ENCODE results near the gene ARHGAP32. TPM values are rescaled to one million over a fixed set of nuclear protein-coding genes. Genes with fewer than 3 reads are reported as not detected.

The ARHGAP32 gene
- total RNA-seq, 2 experiments from 2014 or later: 2.5 to 3.4 TPM

DNA sequence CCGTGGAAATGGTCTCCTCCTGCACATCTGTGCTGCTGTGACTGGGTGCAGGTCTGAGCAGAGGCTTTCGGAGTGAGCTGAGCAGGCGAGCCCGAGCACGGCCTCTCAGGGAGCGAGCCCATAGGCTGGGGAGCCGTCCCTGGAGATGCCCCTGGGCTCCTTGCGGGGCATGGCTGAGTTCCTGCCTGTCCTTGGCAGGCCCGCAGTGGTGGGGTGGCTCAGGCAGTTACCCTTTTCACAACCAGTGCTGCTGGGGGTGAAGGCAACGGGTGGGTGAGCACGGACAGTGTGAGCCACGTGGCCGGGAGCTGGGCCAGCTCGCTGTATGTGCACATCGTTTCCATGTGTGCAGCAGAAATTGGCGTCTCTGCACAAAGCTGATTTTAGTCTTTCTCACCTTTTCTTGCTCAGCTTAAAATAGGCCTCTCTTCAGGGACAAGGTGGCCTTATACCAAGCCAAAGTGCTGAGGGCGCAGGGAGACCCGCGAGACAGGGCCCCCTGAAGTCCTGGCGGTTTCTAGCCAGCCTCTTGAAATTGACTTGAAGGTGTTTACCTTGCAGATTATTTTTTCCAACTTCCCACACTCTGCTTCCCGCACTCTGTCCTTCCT, 249.2 kb downstream of the ARHGAP32 start, which contains the start of gene TP53AIP1:
TSS of gene TP53AIP1 (minus strand) at position 55 of the 611 bp plus-strand sequence. CDS start 5,053 bp downstream, outside the sequence.
- ATAC-seq (ENCODE audit: low read depth) (no peak), DNase-seq (no peak)
- Mint-ChIP-seq H3K36me3 (no peaks in the 10 kb centered on the region), H3K4me3 (no peak within 1 kb of the TSS), H3K9me3 (no peaks in the 10 kb centered on the region), H3K27ac (no peak within 1 kb of the TSS), H3K27me3 (peaks cover 12% of the 10 kb centered on the region), H3K4me1 (no peaks in the 10 kb centered on the region)
- POLR2A ChIA-PET: no interaction called here

- H3K4me1 Mint-ChIP-seq: no peaks in the 10 kb centered on the region
- peaks cover 12% of the 10 kb centered on the region for H3K27me3 Mint-ChIP-seq
- no peaks in the 10 kb centered on the region for H3K36me3 Mint-ChIP-seq
- no peaks in the 10 kb centered on the region for H3K9me3 Mint-ChIP-seq
- POLR2A ChIA-PET: no interaction called here
- no peak for ATAC-seq (ENCODE audit: low read depth)
- DNase-seq: no peak
- H3K27ac Mint-ChIP-seq: no peak overlapping the region
- no peak overlapping the region for H3K4me3 Mint-ChIP-seq
Observed at GRCh38 chr11:128942272-128942612, 249.9 kb downstream of the ARHGAP32 start.

- H3K4me1 Mint-ChIP-seq: no peaks in the 10 kb centered on the region
- H3K27me3 Mint-ChIP-seq: peaks cover 12% of the 10 kb centered on the region
- H3K4me3 Mint-ChIP-seq: no peak overlapping the region
- POLR2A ChIA-PET: no interaction called here
- no peaks in the 10 kb centered on the region for H3K36me3 Mint-ChIP-seq
- no peak for DNase-seq
- no peak for ATAC-seq (ENCODE audit: low read depth)
- no peak overlapping the region for H3K27ac Mint-ChIP-seq
- no peaks in the 10 kb centered on the region for H3K9me3 Mint-ChIP-seq
Observed at GRCh38 chr11:128941573-128942271, 250.4 kb downstream of the ARHGAP32 start.

DNA sequence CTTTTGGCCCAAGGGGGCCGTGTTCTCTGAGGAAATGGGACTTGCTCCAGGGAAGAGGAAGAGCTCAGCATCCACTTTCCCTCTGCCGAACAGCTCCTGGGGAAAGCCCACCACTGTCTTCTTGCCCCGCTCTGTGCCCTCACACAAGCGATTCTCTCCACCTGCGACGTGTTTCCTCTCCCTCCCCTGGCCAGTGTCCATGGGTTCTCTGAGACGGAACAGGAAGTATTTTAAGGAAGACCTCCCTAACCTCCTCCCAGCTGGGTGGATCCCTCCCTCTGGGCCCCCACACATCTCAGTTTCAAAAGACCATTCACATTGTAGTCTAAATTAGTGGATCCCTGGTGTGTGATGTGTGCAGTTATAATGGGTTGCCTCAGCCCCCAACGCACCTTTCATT, 251.0 kb downstream of the ARHGAP32 start:
- Mint-ChIP-seq H3K4me1 (no peaks in the 10 kb centered on the region), H3K27me3 (peaks cover 12% of the 10 kb centered on the region), H3K27ac (no peak overlapping the region), H3K9me3 (no peaks in the 10 kb centered on the region), H3K36me3 (no peaks in the 10 kb centered on the region), H3K4me3 (no peak overlapping the region)
- ATAC-seq (ENCODE audit: low read depth) (no peak), DNase-seq (no peak)
- POLR2A ChIA-PET: no interaction called here

GRCh38 chr11:128940603-128941002, 251.5 kb downstream of the ARHGAP32 start:
- H3K9me3 Mint-ChIP-seq: no peaks in the 10 kb centered on the region
- POLR2A ChIA-PET: no interaction called here
- H3K4me3 Mint-ChIP-seq: no peak overlapping the region

GRCh38 chr11:128940156-128940555, 252.0 kb downstream of the ARHGAP32 start:
- no peaks in the 10 kb centered on the region for H3K36me3 Mint-ChIP-seq
- POLR2A ChIA-PET: no interaction called here
- no peak overlapping the region for H3K4me3 Mint-ChIP-seq
- H3K9me3 Mint-ChIP-seq: no peaks in the 10 kb centered on the region
- peaks cover 10% of the 10 kb centered on the region for H3K27me3 Mint-ChIP-seq
- ATAC-seq (ENCODE audit: low read depth) (no peak), DNase-seq (no peak)
- H3K27ac Mint-ChIP-seq: no peak overlapping the region
- no peaks in the 10 kb centered on the region for H3K4me1 Mint-ChIP-seq

More at GRCh38 chr11:128940603-128941002, 251.5 kb downstream of the ARHGAP32 start:
- ATAC-seq (ENCODE audit: low read depth): no peak
- H3K36me3 Mint-ChIP-seq: no peaks in the 10 kb centered on the region
- no peaks in the 10 kb centered on the region for H3K4me1 Mint-ChIP-seq
- no peak for DNase-seq
- H3K27me3 Mint-ChIP-seq: peaks cover 12% of the 10 kb centered on the region
- H3K27ac Mint-ChIP-seq: no peak overlapping the region

DNA sequence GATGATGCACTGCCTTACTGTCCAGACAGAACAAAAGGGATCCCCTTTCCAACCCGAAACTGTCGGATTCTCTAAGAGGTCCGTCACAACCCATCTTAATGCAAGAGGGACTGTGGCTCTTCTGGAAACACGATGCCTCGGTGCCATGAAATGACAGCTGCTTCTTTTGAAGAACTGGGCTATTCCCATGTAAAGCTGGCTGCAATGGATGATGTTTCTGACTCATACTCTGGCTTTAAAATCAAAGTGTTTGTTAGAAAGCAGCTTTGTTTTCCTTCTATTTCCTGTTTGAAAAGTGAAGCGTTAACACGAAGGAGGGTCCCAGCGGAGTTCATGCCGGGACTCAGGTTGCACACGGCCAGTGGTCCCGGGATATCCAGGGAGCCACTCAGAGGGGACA, 252.5 kb downstream of the ARHGAP32 start:
- no peak overlapping the region for H3K27ac Mint-ChIP-seq
- no peaks in the 10 kb centered on the region for H3K9me3 Mint-ChIP-seq
- H3K4me3 Mint-ChIP-seq: no peak overlapping the region
- H3K27me3 Mint-ChIP-seq: peaks cover 6% of the 10 kb centered on the region
- no peak for ATAC-seq (ENCODE audit: low read depth)
- no peaks in the 10 kb centered on the region for H3K36me3 Mint-ChIP-seq
- POLR2A ChIA-PET: no interaction called here
- no peaks in the 10 kb centered on the region for H3K4me1 Mint-ChIP-seq
- no peak for DNase-seq

DNA sequence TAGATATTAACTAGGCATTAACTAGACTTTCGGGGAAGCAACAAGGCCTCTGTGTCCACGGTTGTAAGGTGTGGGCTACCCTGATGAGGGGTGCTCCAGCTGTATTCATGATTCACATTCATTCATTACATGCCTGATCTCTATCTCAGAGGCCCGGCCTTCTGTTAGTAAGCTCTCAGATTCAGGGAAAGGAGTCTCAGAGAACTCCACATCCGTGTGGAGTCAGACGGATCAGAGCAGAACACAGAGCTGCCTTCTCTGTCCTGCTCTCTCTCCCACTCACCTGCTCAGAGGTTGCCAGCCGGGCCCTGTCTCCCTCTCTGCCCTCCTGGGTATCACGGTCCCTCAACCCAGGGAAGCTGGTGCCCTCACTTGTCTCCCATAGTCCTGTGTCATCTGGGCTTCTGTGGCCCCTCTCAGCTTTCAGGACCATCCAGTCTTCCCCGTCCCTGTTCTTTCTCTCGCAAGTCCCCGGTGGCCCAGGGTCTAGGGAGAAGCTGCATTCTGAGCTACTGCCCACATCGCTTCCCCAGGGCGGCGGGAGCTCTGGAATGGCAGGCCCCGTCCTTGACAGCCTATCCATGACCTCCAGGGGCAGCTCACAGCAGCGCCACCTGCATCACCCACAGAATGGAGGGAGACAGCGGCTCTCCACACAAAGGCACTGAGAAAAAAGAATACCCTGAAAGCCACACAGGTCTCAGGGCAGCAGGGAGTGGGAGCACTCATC, 253.8 kb downstream of the ARHGAP32 start:
- Mint-ChIP-seq H3K9me3 (no peaks in the 10 kb centered on the region), H3K4me1 (no peaks in the 10 kb centered on the region), H3K4me3 (no peak overlapping the region), H3K27ac (no peak overlapping the region), H3K36me3 (no peaks in the 10 kb centered on the region), H3K27me3 (no peaks in the 10 kb centered on the region)
- no peak for ATAC-seq (ENCODE audit: low read depth)
- no peak for DNase-seq
- POLR2A ChIA-PET: no interaction called here

- ATAC-seq (ENCODE audit: low read depth): no peak
- no peaks in the 10 kb centered on the region for H3K36me3 Mint-ChIP-seq
- H3K4me3 Mint-ChIP-seq: no peak overlapping the region
- H3K27me3 Mint-ChIP-seq: no peaks in the 10 kb centered on the region
- no peaks in the 10 kb centered on the region for H3K4me1 Mint-ChIP-seq
- H3K9me3 Mint-ChIP-seq: no peaks in the 10 kb centered on the region
- POLR2A ChIA-PET: no interaction called here
- no peak overlapping the region for H3K27ac Mint-ChIP-seq
- no peak for DNase-seq
Observed at GRCh38 chr11:128937480-128937879, 254.6 kb downstream of the ARHGAP32 start.

GRCh38 chr11:128936606-128937251, 255.4 kb downstream of the ARHGAP32 start:
- Mint-ChIP-seq H3K4me1 (no peaks in the 10 kb centered on the region), H3K9me3 (no peaks in the 10 kb centered on the region), H3K36me3 (no peaks in the 10 kb centered on the region), H3K27me3 (no peaks in the 10 kb centered on the region), H3K27ac (no peak overlapping the region), H3K4me3 (no peak overlapping the region)
- no peak for DNase-seq
- POLR2A ChIA-PET: no interaction called here
- ATAC-seq (ENCODE audit: low read depth): no peak

GRCh38 chr11:128934926-128935325, 257.2 kb downstream of the ARHGAP32 start:
- Mint-ChIP-seq H3K36me3 (no peaks in the 10 kb centered on the region), H3K4me1 (no peaks in the 10 kb centered on the region), H3K4me3 (no peak overlapping the region), H3K27me3 (no peaks in the 10 kb centered on the region), H3K27ac (no peak overlapping the region), H3K9me3 (no peaks in the 10 kb centered on the region)
- DNase-seq (no peak), ATAC-seq (ENCODE audit: low read depth) (no peak)
- POLR2A ChIA-PET: no interaction called here

GRCh38 chr11:128934351-128934750, 257.8 kb downstream of the ARHGAP32 start:
- Mint-ChIP-seq H3K4me1 (no peaks in the 10 kb centered on the region), H3K9me3 (no peaks in the 10 kb centered on the region), H3K27me3 (no peaks in the 10 kb centered on the region), H3K36me3 (no peaks in the 10 kb centered on the region), H3K4me3 (no peak overlapping the region), H3K27ac (no peak overlapping the region)
- ATAC-seq (ENCODE audit: low read depth) (no peak), DNase-seq (no peak)
- POLR2A ChIA-PET: no interaction called here

GRCh38 chr11:128933481-128934178, 258.5 kb downstream of the ARHGAP32 start:
- H3K4me3 Mint-ChIP-seq: no peak overlapping the region
- no peaks in the 10 kb centered on the region for H3K27me3 Mint-ChIP-seq
- DNase-seq: no peak
- H3K27ac Mint-ChIP-seq: no peak overlapping the region
- no peaks in the 10 kb centered on the region for H3K36me3 Mint-ChIP-seq
- POLR2A ChIA-PET: no interaction called here
- ATAC-seq (ENCODE audit: low read depth): no peak
- peaks cover under 1% of the 10 kb centered on the region for H3K4me1 Mint-ChIP-seq
- H3K9me3 Mint-ChIP-seq: no peaks in the 10 kb centered on the region
